MV-4-11 (cell line): ENCODE results near the gene ZSCAN23.
"Not testable (repeated sequence)": the region's sequence is repeated elsewhere in the genome, so short reads cannot be mapped to it uniquely, and the experiment has no call there.

Source experiments
- DNase-seq: peaks from one replicate; lab custom pipeline; 2025; lab: John Stamatoyannopoulos, UW

The ZSCAN23 gene

GRCh38 chr6:28443112-28443773 lies at the start of gene ZSCAN23:
ZSCAN23 (minus strand) TSS chr6:28443491; CDS start chr6:28436266, 7,225 bp downstream.
- peak; percentile 85 for DNase-seq

GRCh38 chr6:28491984-28492317 lies 48.7 kb upstream of the ZSCAN23 start:
- no peak for DNase-seq

DNA sequence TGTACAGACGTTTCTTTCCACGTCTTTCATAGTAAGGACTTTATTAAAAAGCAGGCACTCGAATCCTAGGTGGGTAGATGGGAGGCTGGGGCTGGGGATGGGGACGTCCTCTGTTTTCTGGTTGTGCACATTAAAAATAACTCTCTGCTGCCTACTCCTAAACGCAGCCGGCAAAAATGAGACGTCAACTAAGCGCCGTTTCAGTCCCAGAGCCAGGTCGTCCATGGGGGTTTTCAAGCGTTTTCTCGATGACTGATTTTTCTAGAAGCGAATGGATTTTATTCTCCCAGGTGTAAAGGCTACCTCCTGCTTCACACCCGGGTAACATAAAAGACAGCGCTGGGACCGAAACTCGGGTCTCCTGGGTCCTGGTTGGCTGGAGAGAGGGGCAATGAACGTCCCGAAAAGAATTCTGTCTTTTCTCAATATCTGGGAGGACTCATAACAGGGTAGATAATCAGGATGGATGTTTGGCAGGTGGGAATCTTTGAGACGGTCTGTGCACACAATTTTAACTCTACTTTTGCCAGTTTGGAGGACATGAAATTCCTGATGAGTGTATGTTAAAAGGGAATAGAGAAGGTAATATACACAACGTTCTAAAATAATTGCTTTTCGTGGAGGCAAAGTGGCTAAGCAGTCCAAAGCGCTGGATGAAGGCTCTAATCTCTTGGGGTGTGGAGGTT lies 47.1 kb upstream of the ZSCAN23 start:
- DNase-seq = no peak

DNA sequence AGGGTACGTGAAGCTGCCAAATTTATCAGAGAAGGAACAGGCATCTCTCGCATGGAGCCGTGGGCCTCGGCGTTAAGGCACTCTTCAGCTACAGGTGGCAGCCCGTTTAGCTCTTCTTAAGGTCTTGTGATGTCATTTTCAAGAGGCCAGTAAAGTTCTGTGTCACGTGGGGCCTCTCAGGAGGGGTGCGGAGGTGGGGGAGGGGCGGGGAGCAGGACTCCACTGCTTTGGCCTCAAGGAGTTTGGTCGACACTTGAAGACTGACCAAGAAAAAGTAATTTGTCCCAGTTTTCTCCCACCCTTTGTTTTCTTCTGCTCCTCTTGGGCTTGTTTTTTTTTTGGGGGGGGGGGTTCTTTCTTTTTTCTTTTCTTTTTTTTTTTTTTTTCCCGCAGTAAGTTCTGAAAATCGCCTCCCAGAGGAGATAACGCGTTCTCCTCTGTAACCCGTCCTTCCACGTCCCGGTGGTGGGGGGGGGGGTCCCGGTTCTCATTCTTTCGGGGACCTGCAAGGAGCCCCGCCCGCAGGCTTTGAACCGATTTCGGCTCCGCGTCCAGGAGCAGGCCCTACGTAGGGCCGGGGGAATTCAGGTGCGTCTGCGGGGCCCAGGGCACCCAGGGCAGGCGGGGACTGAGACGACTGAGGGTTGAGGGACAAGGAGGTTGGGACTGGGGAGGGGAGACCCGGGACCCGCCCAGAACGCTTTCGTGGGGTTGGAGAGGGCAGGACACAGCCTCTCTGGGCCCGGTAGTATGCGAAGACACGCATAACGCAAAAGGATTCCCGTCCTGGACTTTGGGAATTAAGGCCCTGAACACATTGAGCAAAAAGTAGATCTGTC lies 46.3 kb upstream of the ZSCAN23 start:
- DNase-seq = peak; percentile 50

DNA sequence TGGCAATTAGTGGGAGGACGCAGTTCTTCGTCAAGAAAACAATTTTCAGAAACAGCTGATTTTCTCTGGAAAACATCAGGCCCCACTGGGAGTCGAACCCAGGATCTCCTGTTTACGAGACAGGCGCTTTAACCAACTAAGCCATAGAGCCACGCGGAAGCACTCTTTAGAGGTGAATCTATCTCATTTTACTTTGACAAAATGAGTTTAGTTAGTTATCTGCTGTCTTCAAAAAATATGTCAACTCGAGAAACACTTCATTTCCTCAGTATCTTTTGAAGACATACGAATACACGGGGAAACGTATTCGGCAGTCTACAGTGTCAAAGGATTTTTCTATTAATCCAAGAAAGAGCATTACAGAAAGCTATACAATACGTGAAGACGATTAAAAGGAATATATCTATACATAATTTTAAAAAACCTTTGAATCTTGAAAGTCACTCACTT lies 45.6 kb upstream of the ZSCAN23 start:
- DNase-seq = peak; percentile 73

DNA sequence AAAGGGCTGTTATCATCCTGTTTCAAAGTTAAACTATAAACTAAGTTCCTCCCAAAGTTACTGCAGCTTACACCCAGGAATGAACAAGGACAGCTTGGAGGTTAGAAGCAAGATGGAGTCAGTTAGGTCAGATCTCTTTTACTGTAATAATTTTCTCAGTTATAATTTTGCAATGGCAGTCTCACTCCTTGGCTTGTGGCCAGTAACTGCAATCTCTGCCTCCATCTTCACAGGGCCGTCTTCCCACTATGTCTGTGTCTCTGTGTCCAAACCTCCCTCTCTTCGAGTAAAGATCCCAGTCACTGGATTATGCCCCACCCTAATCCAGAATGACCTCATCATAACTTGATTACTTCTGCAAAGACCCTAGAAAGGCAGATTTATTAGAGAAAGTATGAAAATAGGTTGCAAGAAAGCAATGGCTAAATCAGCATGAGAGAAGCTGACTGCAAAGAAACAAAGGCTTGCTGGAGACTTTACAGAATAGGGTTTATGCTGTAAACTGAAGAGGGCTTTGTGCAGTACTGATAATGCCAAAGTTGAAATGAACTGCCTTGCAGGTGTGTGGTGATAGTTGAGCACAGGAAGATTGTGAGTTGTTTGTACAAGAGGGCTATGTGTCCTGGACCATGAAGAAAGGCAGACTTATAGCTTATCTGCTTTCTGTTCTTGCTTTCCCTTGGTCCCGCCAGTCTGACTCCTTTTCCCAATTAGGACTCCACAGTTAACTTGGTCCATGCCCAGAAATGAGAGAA lies 43.9 kb upstream of the ZSCAN23 start:
- no peak for DNase-seq

DNA sequence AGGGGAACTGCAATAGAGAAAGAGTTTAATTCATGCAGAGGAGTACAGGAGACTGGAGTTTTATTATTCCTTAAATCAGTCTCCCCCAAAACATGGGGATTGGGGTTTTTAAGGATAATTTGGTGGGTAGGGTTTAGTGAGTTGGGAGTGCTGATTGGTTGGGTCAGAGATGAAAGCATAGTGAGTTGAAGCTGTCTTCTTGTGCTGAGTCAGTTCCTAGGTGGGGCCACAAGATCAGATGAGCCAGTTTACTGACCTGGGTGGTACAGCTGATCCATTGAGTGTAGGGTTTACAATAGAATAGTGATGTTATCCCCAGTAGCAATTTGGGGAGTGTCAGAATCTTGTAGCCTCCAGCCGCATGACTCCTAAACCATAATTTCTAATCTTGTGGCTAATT lies 43.2 kb upstream of the ZSCAN23 start:
- no peak for DNase-seq

DNA sequence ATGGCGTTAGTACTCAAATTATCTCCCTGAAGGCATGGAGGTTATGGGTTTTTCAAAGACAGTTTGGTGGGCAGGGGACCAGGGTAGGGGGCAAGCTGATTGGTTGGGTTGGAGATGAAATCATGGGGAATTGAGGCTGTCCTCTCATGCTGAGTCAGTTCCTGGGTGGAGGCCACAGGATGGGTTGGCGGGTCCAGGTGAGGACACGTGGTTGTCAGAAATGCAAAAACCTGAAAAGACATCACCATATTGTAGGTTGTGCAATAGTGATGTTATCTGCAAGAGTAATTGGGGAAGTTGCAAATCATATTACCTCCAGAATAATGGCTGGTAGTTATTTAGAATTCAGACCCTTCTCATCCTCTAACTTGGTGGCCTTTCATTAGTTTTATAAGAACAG lies 42.2 kb upstream of the ZSCAN23 start:
- DNase-seq = no peak

DNA sequence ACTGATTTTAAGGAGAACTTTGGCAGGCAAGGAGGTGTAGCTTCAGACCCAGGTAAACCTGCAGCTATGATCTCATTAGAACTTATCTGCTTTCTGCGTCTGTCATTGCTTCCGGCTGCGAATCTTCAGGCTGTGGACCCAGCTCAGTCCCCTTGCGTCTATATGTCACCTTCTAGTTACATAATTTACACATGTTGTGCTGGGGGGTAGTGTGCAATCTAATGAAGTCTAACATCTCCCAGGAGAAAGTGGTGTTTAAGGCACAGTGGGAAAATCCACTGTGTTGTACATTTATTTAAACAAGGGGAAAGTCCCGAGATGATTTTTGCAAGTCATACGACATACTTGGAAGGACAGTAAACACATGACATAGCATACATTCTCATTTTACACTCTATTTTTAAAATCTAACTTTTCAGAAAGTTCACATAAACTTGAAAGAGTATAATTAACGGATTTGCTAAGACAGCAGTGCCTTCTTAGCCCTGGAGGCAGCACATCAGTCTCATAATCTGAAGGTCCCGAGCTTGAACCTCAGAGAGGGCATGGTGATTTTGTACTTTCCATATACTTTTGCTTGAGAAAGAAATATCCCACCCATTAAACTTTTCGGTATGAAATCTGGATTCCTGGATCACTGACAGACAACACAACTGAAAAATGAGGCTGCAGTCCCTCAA lies 37.1 kb upstream of the ZSCAN23 start:
- DNase-seq = no peak

DNA sequence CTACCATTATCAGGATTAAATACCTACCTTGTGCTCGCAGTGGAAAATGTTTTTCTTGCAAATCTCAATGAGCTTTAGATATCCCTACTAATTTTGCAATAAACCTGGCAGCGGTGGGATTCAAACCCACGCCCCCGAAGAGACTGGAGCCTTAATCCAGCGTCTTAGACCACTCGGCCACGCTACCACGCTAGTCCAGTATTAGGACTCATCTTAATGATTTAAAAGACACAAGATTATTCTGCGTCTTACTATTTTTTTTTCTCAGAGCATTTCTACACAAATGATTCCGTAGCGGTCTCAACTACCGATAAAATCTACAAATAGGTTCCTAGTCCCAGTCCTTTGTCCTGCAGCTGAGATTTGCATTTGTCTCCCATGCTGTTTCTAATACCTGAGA lies 35.2 kb upstream of the ZSCAN23 start:
- no peak for DNase-seq

DNA sequence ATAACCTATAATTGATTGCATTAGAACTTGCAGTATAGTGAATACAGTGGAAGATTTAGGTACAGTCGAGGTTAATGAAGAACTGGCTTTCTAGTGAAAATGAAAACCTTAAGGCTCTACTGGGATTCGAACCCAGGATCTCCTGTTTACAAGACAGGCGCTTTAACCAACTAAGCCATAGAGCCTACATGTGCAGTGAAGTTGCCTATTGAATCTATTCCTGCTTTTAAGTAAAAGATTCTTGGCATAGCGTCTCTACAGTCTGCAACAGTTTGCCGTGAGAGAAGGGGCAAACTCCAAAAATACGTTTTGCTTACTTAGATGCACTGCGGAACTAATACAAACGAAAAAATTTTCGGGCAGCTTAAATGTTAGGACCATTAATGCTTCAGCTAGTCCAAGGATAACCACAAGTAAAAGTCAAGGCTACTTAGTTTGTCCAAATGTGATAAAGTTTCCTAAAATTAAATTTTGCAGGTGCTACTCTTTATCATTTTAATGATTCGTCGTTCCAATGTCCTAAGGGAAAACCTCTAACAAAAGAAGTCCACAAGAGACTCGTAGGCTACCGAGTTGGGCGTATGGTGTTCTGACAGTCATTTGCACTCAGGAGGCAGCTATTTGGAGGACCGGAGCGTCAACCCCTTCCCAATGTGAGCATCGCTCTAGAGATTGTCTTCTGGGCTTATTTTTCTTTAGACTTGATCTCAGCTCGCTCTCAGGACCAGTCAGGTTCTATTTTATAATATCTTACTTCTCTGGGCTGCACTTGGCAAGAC lies 31.3 kb upstream of the ZSCAN23 start:
- peak; percentile 69 for DNase-seq

- DNase-seq = not testable (repeated sequence)
Observed at GRCh38 chr6:28469153-28469745, 26.0 kb upstream of the ZSCAN23 start.

GRCh38 chr6:28468056-28468455 lies 24.8 kb upstream of the ZSCAN23 start:
- DNase-seq = no peak

DNA sequence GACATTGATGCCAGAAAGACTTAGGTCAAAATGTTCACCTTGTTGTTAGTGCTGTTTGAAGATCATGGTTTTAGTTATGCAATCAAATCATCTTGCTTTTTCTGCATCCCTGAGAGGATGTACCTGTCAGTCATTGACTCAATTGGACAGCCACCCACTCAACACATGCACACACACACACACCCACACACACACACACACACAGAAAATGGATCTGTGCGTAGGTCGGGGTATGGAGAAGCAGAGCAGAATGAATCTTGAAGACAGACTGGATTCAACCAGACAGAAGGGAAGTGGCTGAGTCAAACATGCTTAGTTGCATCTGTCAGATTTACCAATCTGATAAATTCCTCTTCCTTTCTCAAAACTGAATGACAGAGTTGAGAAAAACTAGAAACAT lies 19.1 kb upstream of the ZSCAN23 start:
- peak; percentile 24 for DNase-seq

DNA sequence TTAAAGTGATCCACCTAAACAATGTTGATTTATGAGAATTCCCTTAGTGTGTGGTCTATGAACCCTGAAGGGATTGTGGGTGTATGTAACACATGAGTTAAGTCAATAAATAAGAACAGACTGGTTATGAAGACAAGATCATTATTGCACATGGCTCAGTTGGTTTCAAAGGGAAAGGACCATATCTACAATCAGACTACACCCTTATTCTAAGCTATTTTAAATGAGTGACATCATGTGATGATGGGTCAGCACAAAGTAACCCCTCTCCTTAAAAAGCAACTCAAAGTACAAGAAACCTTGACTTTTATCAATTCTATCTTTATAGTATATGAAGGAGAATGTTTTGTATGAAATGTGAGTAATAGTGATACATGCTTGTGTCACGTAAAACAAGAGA lies 15.3 kb upstream of the ZSCAN23 start:
- DNase-seq = no peak

DNA sequence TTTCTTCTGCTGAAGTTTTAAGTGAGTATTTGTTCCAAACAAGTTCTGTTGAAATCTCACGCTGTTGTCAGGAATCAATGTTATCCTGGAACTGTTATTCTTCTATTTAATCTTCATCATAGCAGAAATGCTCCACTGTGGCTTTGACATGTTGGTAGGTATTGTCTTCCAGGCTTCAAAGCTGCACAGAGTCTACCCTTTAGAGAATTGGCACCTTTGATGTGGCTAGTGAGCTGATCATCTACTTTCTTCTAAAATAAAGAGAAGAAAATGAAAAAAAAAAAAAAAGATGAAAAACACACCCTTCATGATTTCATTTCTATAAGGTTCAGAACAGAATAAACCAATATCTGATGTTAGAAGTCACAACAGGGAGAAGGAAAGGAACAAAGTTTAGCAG lies 5.8 kb upstream of the ZSCAN23 start:
- no peak for DNase-seq

- DNase-seq = not testable (repeated sequence)
Observed at GRCh38 chr6:28447512-28447906, 4.2 kb upstream of the ZSCAN23 start.

DNA sequence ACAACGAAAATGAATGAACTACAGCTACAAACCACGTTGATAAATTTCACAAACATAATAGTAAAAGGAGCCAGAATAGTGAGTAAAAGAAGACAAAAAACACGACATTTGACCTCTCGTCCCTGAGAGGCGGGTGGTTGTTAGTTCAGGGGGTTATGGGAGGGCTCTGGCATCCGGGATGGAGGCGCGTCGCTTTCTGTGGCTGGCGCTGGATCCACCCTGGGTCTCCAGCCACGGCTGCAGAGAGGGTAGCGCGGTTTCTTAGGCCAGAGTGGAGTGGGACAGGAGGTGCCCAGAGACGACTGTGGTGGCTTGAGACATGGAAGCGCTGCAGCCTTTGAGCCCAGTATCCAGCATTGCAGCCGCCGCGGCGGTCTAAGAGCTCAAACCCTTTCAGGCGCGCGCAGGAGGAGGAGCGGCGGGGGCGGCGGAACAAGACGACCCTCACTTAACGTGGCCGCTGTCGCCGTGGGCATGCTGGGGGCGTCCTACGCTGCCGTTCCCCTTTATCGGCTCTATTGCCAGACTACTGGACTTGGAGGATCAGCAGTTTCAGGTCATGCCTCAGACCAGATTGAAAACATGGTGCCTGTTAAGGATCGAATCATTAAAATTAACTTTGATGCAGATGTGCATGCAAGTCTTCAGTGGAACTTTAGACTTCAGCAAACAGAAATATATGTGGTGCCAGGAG lies 3.7 kb upstream of the ZSCAN23 start:
- no peak for DNase-seq

DNA sequence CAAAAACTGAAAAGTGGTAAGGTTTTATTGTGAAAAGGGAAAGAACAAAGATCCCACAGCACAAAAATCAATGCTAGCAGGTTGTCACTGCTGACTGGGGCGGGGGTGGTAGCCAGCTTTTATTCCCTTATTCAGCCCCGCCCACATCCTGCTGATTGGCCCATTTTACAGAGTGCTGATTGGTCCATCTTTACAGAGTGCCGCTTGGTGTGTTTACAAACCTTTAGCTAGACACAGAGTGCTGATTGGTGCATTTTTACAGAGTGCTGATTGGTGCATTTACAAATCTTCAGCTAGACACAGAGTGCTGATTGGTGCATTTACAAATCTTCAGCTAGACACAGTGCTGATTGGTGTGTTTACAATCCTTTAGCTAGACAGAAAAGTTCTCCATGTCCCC lies 1.5 kb upstream of the ZSCAN23 start:
- DNase-seq = peak; percentile 27

DNA sequence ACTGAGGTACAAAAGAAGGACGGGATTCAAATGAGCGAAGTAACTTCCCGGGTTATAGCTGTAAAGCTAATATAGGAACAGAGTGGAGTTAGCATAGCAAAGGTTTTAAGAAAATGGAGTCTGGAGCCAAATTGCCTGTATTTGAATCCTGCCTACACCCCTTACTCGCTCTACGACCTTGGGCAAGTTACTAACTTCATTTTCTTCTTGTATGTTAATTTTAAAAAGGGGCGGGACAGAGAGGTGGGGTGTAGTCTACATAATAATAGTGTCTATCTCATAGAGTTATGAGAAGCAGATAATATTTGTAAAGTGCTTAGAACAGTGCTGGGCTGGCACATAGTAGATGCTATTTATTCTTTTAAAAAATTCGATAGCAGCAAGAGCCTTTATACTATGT lies 705 bp downstream of the ZSCAN23 start:
- no peak for DNase-seq
